ENCODE results near the gene WT1.

The WT1 gene

DNA sequence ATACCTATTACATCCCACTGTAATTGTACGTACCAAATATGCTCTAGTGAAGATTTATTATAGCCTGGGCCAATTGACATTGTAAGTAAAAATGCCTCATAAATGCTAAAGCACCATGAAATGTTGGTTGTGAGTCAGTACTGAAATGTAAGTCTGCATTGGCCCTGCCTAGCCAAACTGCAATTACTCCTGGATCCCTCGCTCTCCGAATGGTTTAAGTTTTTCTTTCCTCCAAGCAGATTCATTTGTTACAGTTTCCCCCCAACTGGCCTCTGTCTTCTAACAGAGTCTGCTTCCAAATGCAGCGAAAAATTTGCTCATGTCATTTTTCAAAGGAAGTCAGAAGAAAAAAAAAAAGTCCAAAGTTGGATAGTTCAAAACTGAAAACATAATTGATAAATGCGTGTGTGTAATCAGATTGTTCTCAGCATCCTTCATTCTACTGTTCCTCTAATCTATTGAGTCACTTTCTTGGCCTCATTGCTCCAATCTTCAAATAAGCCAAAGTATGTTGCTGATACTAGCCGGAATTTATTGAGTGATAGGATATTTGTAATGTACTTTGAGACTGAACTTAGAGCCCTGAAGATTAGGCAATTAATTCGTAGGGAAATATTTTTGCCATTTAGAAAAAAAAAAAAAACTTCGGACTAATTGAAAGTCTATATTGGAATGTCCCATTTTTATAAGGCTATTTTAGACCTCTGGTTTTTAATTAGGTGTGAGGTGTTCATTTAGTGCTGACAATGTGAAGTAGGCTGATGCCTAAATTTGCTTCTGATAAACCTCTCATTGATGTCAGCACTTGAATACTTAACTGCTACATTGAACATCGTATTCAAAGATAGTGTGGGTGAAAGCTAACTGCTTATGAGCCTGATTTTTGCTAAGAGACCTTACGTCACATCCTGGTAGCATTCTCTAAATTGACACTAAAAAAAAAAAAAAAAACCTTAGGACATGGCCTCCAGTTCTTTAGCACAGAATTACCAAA is 93.4 kb downstream of the WT1 start:
- DNase-seq (ENCODE audit: low spot score) = no peak
- TF ChIP-seq, protein P1, sequence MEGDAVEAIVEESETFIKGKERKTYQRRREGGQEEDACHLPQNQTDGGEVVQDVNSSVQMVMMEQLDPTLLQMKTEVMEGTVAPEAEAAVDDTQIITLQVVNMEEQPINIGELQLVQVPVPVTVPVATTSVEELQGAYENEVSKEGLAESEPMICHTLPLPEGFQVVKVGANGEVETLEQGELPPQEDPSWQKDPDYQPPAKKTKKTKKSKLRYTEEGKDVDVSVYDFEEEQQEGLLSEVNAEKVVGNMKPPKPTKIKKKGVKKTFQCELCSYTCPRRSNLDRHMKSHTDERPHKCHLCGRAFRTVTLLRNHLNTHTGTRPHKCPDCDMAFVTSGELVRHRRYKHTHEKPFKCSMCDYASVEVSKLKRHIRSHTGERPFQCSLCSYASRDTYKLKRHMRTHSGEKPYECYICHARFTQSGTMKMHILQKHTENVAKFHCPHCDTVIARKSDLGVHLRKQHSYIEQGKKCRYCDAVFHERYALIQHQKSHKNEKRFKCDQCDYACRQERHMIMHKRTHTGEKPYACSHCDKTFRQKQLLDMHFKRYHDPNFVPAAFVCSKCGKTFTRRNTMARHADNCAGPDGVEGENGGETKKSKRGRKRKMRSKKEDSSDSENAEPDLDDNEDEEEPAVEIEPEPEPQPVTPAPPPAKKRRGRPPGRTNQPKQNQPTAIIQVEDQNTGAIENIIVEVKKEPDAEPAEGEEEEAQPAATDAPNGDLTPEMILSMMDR (IDR thresholded peaks at IDR 0.05; ENCODE audit: extremely low read depth, missing control alignments) = no peak

DNA sequence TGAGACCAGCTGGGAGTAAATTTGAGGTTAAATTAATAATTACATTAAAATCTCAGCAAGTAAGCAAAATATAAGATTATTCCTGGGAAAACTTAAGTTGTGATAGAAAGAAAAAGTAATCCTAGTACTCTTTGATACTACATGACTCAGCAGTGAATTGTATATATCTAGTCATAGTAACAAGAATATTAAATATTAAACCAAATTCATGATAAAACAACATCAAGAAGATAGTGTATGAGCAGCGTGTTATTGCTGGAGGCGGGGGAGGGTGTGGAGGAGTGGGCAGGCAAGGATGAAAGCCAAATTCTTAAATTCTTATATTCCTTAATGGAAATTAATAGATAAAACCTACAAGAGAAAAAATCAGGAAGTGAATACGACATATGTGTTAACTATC is 95.2 kb downstream of the WT1 start:
- TF ChIP-seq, protein P1 (IDR thresholded peaks at IDR 0.05; ENCODE audit: extremely low read depth, missing control alignments) = no peak
- no peak for DNase-seq (ENCODE audit: low spot score)

Data from GM20000 (cell line).